HEK293T (cell line): Measurements from ENCODE around the gene IRF2BPL.

Experiments used
- LEF1 ChIP-seq: fragments of 450-650 bp; IDR thresholded peaks from 2 replicates; pipeline ENCODE4 v1.6.1; 2017; ENCODE audit warnings: mild to moderate bottlenecking, borderline replicate concordance
- PKNOX1 ChIP-seq: fragments of 450-650 bp; IDR thresholded peaks from 2 replicates; pipeline ENCODE4 v1.6.1; 2016
- ZNF384 ChIP-seq: fragments of 450-650 bp; IDR thresholded peaks from 2 replicates; pipeline ENCODE4 v1.6.1; 2016

DNA sequence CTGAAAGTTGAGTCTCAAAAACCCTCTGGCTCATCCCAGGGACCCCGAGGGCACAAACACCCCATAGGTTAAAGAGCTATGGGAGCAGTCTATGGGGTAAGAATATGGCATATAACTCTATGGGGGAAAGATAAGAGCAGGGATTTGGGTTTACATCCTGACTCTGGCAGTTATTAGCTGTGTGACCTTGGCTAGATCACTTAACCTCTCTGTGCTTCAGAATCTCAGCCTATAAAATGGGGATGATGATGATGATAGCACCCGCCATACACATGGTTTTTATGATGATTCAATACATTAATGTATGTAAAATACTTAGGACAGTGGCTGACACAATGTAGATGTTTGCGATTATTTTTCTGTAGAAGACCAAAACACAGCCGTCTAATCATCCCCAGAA is 26.2 kb downstream of the IRF2BPL start:
- no peak for TF ChIP-seq PKNOX1
- TF ChIP-seq ZNF384 = no peak
- no peak for TF ChIP-seq LEF1
